ENCODE measurements around the gene NT5E.
"Not testable (repeated sequence)": the region's sequence is repeated elsewhere in the genome, so short reads cannot be mapped to it uniquely, and the experiment has no call there.

NT5E gene

DNA sequence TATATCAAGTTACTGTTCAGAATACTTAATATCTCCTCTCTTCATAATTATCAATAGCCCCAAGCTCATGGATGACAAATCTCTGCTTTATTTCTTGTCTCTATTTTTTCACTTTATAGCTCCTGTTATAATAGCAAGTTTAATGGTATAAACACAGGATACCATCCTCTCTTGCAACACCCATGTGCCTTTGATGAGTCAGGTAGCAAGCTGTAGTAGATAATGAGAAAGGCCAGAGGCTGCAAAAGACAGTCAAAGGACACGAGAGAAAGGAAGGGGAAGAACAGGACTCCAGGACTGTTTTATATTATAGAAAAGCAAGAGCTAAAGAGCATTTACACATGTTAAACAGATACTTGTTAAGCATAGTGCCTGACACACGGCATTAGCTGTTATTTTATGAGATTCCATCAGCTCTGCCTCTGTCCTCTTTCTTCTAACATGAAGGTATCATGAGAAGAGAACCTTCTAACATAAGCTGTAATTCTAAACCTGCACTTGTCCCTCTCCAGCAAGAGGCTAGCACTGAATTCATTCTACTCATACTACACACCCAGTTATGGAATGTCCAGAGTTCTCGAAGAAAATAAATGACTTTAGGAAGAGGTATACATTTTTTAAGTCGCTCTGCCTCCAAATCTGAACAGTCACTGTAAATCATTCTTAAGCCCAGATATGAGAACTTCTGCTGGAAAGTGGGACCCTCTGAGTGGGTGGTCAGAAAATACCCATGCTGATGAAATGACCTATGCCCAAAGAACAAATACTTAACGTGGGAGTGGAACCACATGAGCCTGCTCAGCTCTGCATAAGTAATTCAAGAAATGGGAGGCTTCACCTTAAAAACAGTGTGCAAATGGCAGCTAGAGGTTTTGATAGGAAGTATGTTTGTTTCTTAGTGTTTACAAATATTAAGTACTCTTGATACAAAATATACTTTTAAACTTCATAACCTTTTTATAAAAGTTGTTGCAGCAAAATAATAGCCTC is 45.0 kb downstream of the NT5E start:
- no peak for DNase-seq

DNA sequence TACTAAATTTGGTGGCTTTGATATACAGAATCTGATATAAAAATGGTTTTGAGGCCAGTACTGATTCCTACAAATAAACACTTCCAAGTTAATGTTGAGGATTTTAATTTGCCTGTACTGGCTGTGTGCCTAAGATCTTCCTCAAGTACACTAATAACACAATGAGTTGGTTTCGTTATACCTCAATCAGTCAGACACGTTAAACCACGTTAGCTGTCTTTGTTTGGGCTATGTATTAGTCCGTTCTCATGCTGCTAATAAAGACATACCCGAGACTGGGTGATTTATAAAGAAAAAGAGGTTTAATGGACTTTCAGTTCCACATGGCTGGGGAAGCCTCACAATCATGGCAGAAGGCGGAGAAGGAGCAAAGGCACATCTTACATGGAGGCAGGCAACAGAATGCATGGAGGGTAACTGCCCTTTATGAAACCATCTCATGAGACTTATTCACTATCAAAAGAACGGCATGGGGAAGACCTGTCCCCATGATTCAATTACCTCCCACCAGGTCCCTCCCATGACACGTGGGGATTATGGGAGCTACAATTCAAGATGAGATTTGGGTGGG is 46.2 kb downstream of the NT5E start:
- DNase-seq: no peak

DNA sequence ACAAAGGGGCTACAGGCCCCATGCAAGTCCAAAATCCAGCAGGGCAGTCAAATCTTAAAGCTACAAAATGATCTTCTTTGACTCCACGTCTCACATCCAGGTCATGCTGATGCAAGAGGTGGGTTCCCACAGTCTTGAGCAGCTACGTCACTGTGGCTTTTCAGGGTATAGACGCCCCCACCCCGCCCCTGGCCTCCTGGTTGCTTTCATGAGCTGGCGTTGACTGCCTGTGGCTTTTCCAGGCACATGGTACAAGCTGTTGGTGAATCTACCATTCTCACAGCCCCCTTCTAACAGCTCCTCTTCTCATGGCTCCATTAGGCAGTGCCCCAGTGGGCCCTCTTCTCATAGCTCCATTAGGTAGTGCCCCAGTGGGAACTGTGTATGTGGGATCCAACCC is 47.0 kb downstream of the NT5E start:
- DNase-seq: no peak

GRCh38 chr6:85498596-85499258 is 48.8 kb downstream of the NT5E start:
- no peak for DNase-seq

DNA sequence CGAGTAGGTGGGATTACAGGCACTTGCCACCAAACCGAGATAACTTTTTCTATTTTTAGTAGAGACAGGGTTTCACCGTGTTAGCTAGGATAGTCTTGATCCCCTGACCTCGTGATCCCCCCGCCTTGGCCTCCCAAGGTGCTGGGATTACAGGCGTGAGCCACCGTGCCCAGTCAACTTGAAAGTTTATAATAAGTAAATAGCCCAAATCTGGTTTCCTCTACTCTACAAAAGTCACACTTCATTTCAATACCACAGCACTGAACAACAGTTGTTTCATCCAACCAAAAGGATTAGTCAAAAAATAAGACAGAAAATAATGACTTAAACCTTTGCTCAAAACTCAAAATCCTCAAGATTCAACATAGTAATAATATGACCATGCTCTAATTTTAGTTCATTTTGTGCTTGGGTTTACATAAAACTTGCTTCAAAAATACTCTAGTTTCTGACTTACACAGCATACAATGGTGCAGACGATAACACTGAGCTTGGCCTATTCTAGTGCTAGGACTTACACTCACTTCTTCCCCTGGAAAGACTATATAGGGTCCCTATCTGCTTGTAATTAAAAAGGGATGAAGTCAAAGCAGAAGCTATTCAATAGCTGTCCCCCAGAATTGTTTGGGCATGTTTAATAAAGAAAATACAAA is 56.7 kb downstream of the NT5E start:
- DNase-seq: no peak

- DNase-seq: no peak
Observed at GRCh38 chr6:85516168-85516567, 66.3 kb downstream of the NT5E start.

DNA sequence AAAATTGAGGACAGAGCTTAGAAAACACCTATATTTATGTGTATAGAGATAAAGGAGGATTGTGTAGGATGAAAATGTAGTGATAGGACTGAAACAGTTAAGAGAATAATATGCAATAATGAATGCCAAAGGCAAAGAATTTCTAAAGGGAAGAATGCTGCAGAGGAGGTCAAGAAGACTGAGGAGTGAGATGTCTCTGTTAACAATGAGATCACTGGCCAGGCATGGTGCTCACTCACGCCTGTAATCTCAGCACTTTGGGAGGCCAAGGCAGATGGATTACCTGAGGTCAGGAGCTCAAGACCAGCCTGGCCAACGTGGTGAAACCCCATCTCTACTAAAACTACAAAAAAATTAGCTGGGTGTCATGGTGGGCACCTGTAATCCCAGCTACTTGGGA is 74.4 kb downstream of the NT5E start:
- DNase-seq: not testable (repeated sequence)

DNA sequence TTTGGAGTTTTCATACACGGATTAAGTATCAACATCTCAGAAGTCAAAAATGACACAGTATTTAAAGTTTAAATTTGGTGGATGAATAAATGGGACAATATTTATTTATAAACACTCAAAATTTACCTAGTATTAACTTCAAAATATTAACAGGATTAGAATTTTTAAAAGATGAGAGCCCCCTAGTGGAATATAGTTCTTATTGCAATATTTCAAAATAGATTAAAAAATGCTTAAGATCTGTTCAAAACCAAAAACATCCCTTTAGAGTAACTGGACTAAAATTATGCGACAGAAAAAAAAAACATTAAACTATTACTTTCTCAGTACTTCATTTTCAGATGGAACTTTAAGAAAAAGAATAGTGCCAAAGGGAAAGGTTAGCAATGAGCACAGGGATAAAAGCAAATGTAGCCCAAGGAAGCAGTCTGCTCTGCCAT is 87.2 kb downstream of the NT5E start:
- DNase-seq: no peak

DNA sequence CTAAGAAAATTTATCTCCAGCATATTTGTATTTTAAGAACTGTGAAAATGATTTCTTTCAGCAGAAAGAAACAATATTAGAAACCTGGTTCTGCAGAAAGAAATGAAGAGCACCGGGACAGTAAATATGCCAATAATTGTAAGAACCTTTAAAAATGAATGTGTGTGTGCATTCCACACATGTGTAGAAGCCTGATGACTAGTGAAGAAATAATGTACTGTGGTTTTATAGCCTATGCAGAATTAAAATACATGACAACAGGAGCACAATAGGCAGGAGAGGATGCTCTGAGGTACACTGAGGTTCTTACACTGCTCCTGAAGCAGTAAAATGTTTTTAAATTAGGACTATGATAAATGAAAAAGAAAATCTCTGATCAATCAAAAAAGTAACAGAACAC is 94.9 kb downstream of the NT5E start:
- no peak for DNase-seq

All from NCI-H1417 treated with DMSO at 0.1 percent for 48 hours (cell line).